ENCODE results near the gene ZBTB20. TPM values are rescaled to one million over a fixed set of nuclear protein-coding genes. Genes with fewer than 3 reads are reported as not detected.

ZBTB20 gene
- total and polyA plus RNA-seq, 2 of the 4 experiments (the other 2 are of a cell fraction), result 0.75 to 14.7 TPM

DNA sequence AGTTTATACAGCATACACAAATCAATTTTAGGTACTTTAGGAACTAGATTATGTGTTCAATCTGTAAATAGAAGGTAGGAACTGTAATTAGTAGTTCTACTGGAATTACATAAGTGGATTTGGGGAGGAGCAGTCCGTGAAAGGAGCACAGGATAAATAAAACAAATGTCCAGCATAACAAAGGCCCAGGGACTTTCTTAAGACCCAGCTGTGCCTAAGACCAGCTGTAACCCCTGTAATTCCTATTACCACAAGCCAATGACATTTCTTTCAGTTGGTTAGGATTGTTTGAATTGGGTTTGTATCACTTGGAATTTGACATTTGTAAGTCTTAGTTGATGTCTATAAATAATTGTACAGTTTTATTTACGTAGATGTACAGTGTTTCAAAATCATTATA lies 4.8 kb upstream of the ZBTB20 start:
- Histone ChIP-seq H2BK15ac (ENCODE audit: low read depth, low read length) (no peak overlapping the region), H3K36me3 (ENCODE audit: control insufficient read depth, insufficient read depth, low read length) (no peaks in the 10 kb centered on the region), H3K23ac (ENCODE audit: low read depth, low read length) (no peak overlapping the region), H2AK5ac (ENCODE audit: low read depth, low read length) (no peak overlapping the region), H3K18ac (ENCODE audit: low read depth, low read length) (no peak overlapping the region), H3K9me3 (ENCODE audit: control insufficient read depth, insufficient read depth, low read length) (no peaks in the 10 kb centered on the region), H4K20me1 (ENCODE audit: insufficient read depth, low read length) (no peaks in the 10 kb centered on the region), H3K9ac (ENCODE audit: low read depth, low read length) (no peak overlapping the region), H4K91ac (ENCODE audit: insufficient read depth, low read depth, low read length) (no peak overlapping the region), H3K4me2 (ENCODE audit: low read depth, low read length) (no peak overlapping the region), H3K27ac (ENCODE audit: insufficient read depth, low read length) (no peak overlapping the region), H3K27me3 (ENCODE audit: control insufficient read depth, insufficient read depth, low read length) (no peaks in the 10 kb centered on the region), H2BK120ac (ENCODE audit: low read depth, low read length) (no peak overlapping the region), H3K9me1 (ENCODE audit: insufficient read depth, low read length) (no peaks in the 10 kb centered on the region), H2AK9ac (replicated peaks; ENCODE audit: low read depth, low read length, poor library complexity) (no peak overlapping the region), H3K14ac (replicated peaks; ENCODE audit: low read depth, low read length) (no peak overlapping the region), H3K79me1 (ENCODE audit: low read depth in 1 of 2, low read length in 2 of 2) (no peaks in the 10 kb centered on the region), H2BK5ac (ENCODE audit: low read depth, low read length, poor library complexity, severe bottlenecking) (no peak overlapping the region), H3K4me1 (ENCODE audit: control insufficient read depth, insufficient read depth, low read length) (no peaks in the 10 kb centered on the region), H4K5ac (ENCODE audit: low read depth, low read length) (no peak overlapping the region), H4K8ac (ENCODE audit: low read depth in 2 of 2, low read length in 2 of 2) (no peak overlapping the region), H2BK20ac (ENCODE audit: low read depth, low read length) (no peak overlapping the region), H3K4me3 (ENCODE audit: insufficient read depth, low read depth, low read length) (no peak overlapping the region), H3K56ac (ENCODE audit: extremely low read depth, insufficient read depth, low read length) (no peak overlapping the region), H2AFZ (replicated peaks; ENCODE audit: low read length, poor library complexity) (no peak overlapping the region), H3K4ac (ENCODE audit: low read depth, low read length) (no peak overlapping the region)
- WGBS, 2 experiments (ENCODE audit: extremely low coverage in 2 of 2, insufficient read length in 1 of 2), result no CpG with 5 or more reads among the region's 2 CpGs
- dilution Hi-C loops (cut with HindIII; ENCODE audit: low sequenced_read_pairs, unreplicated experiment), result no loop called here
- no TSS peak for BruUV-seq (replicated peaks)
- intact Hi-C loops (cut with micrococcal nuclease), result no loop called here
- DNase-seq (no peak), ATAC-seq (ENCODE audit: low read depth) (no peak)
- ChIA-PET CTCF (no interaction called here), POLR2A (ENCODE audit: unreplicated experiment) (no interaction called here)
- in situ Hi-C loops (cut with MboI; ENCODE audit: low sequenced_read_pairs), result no loop called here
- TF ChIP-seq NFE2L2 (IDR thresholded peaks at IDR 0.05; ENCODE audit: low read depth, low read length) (no peak), CHD1 (IDR thresholded peaks at IDR 0.05; ENCODE audit: low read depth, low read length) (no peak), CEBPB (IDR thresholded peaks at IDR 0.05; ENCODE audit: low read depth, low read length) (no peak), RFX5 (IDR thresholded peaks at IDR 0.05; ENCODE audit: low read depth, low read length) (no peak)
- TF ChIP-seq, protein P1, sequence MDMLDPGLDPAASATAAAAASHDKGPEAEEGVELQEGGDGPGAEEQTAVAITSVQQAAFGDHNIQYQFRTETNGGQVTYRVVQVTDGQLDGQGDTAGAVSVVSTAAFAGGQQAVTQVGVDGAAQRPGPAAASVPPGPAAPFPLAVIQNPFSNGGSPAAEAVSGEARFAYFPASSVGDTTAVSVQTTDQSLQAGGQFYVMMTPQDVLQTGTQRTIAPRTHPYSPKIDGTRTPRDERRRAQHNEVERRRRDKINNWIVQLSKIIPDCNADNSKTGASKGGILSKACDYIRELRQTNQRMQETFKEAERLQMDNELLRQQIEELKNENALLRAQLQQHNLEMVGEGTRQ (IDR thresholded peaks at IDR 0.05; ENCODE audit: low read depth, low read length), result no peak

Measured in IMR-90 (cell line).